Measurements from ENCODE around the gene SSBP3.

DNA sequence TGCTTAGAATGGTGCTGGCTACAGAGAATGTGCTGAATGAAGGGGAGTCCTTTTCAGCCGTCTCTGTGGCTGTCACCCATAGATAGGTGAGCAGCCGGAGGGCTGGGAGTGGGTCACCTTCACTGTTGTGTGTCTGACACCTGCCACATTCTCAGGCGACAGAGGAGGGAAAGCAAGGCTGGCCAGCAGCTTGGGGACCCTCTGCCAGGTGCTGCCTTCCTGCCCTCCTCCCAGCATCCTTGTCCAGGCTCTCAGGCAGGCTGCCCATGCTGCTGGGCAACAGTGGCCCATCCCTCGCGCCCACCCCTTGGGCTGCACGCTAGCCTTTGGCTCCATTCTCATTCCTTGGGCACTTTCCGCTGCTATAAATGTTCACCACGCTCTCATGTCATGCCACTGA, 228.5 kb downstream of the SSBP3 start:
- TF ChIP-seq POLR2AphosphoS5 (IDR thresholded peaks at IDR 0.05; ENCODE audit: low read depth, low read length), result no peak
- TF ChIP-seq, protein P1, sequence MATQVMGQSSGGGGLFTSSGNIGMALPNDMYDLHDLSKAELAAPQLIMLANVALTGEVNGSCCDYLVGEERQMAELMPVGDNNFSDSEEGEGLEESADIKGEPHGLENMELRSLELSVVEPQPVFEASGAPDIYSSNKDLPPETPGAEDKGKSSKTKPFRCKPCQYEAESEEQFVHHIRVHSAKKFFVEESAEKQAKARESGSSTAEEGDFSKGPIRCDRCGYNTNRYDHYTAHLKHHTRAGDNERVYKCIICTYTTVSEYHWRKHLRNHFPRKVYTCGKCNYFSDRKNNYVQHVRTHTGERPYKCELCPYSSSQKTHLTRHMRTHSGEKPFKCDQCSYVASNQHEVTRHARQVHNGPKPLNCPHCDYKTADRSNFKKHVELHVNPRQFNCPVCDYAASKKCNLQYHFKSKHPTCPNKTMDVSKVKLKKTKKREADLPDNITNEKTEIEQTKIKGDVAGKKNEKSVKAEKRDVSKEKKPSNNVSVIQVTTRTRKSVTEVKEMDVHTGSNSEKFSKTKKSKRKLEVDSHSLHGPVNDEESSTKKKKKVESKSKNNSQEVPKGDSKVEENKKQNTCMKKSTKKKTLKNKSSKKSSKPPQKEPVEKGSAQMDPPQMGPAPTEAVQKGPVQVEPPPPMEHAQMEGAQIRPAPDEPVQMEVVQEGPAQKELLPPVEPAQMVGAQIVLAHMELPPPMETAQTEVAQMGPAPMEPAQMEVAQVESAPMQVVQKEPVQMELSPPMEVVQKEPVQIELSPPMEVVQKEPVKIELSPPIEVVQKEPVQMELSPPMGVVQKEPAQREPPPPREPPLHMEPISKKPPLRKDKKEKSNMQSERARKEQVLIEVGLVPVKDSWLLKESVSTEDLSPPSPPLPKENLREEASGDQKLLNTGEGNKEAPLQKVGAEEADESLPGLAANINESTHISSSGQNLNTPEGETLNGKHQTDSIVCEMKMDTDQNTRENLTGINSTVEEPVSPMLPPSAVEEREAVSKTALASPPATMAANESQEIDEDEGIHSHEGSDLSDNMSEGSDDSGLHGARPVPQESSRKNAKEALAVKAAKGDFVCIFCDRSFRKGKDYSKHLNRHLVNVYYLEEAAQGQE (IDR thresholded peaks at IDR 0.05; ENCODE audit: insufficient read depth in 1 of 2, low read depth in 2 of 2, low read length in 2 of 2), result no peak
- TF ChIP-seq SIN3A (IDR thresholded peaks at IDR 0.05; ENCODE audit: borderline replicate concordance, insufficient read depth, low read length), result no peak

Data from PFSK-1 (cell line).